Urothelium cell line (cell line): ENCODE results near the gene IQCM.

Source experiments
- DNase-seq: peaks from one replicate; pipeline ENCODE4 v3.0.0; 2011; ENCODE audit warnings: low spot score, mixed read lengths
- FAIRE-seq: peaks from 2 replicates; lab custom pipeline; 2011; peaks lifted over from hg19 to GRCh38; lab: Jason Lieb, UNC

Gene IQCM

DNA sequence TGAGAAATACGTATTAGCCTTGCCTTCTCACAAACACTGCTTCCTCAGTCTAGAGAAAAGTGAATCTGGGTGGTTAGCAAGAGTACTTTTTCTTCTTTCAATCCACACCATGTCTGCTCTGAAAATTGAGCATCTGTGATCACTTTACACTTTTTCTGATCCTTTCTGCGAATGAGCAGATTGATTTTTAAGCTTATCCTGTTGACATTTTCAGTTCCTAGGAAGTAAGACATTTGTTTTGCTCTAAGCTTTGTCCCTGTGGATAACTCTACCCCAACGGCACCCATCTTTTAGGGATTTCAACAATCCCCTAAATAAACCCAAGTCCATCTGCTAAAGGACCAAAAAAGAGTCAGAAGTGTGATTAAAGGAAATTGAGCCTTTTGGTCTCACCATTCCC is 487.5 kb downstream of the IQCM start:
- FAIRE-seq, result no peak
- DNase-seq, result no peak

DNA sequence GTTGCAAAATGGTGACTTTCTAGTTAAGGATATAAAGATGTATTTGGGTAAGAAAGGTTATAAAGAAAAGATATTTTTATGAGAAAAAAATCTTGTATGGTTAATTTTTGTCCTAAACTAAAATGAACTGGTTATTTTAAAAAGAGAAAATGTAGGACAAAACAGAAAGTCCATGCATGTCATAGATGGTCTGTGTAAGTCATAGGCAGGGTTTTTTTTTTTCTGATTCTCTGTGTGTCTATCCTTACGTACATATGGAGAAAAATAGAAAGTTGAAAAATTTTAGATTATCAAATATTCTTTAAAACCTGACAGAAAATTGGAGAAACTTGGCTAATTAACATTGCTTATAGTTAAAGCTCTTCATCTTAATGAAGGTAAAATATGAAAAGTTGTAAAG is 493.4 kb downstream of the IQCM start:
- no peak for DNase-seq
- no peak for FAIRE-seq

- DNase-seq (no peak), FAIRE-seq (no peak)
These were observed 494.2 kb downstream of the IQCM start for GRCh38 chr4:149321438-149321837.

- no peak for DNase-seq
- no peak for FAIRE-seq
These were observed 504.6 kb downstream of the IQCM start for GRCh38 chr4:149311076-149311475.

- no peak for DNase-seq
- no peak for FAIRE-seq
These were observed 509.1 kb downstream of the IQCM start for GRCh38 chr4:149306537-149306936.
